NCI-H748 (cell line): ENCODE measurements around the gene ST6GAL2.
A peak's percentile ranks its signal among the peaks of the same experiment; 100 is the strongest.

Experiments used
- DNase-seq: peaks from one replicate; lab custom pipeline; 2025; ENCODE audit not compliant: unreplicated experiment; lab: John Stamatoyannopoulos, UW

Gene ST6GAL2

GRCh38 chr2:106831241-106831640 lies 54.7 kb downstream of the ST6GAL2 start:
- no peak for DNase-seq

- no peak for DNase-seq
Observed at GRCh38 chr2:106830191-106830590, 55.8 kb downstream of the ST6GAL2 start.

- DNase-seq: no peak
Observed at GRCh38 chr2:106828119-106828518, 57.8 kb downstream of the ST6GAL2 start.

GRCh38 chr2:106827158-106827557 lies 58.8 kb downstream of the ST6GAL2 start:
- DNase-seq: no peak

- no peak for DNase-seq
Observed at GRCh38 chr2:106825161-106825560, 60.8 kb downstream of the ST6GAL2 start.

GRCh38 chr2:106816974-106817373 lies 69.0 kb downstream of the ST6GAL2 start:
- no peak for DNase-seq

GRCh38 chr2:106812841-106813240 lies 73.1 kb downstream of the ST6GAL2 start:
- no peak for DNase-seq

- DNase-seq: no peak
Observed at GRCh38 chr2:106812383-106812782, 73.6 kb downstream of the ST6GAL2 start.

- DNase-seq: no peak
Observed at GRCh38 chr2:106805716-106806115, 80.3 kb downstream of the ST6GAL2 start.

- DNase-seq: no peak
Observed at GRCh38 chr2:106804161-106804560, 81.8 kb downstream of the ST6GAL2 start.

- DNase-seq: no peak
Observed at GRCh38 chr2:106800976-106801655, 84.9 kb downstream of the ST6GAL2 start.

- DNase-seq: no peak
Observed at GRCh38 chr2:106800180-106800579, 85.8 kb downstream of the ST6GAL2 start.

- no peak for DNase-seq
Observed at GRCh38 chr2:106798826-106799552, 87.0 kb downstream of the ST6GAL2 start.

- no peak for DNase-seq
Observed at GRCh38 chr2:106797494-106797893, 88.5 kb downstream of the ST6GAL2 start.

- peak; percentile 2 for DNase-seq
Observed at GRCh38 chr2:106792671-106793070, 93.3 kb downstream of the ST6GAL2 start.

- DNase-seq: no peak
Observed at GRCh38 chr2:106789185-106789584, 96.8 kb downstream of the ST6GAL2 start.

GRCh38 chr2:106782681-106783080 lies 103.3 kb downstream of the ST6GAL2 start:
- DNase-seq: no peak

- no peak for DNase-seq
Observed at GRCh38 chr2:106781196-106781595, 104.8 kb downstream of the ST6GAL2 start.

GRCh38 chr2:106771811-106772210 lies 114.2 kb downstream of the ST6GAL2 start:
- DNase-seq: no peak

GRCh38 chr2:106770986-106771385 lies 115.0 kb downstream of the ST6GAL2 start:
- no peak for DNase-seq

GRCh38 chr2:106764614-106765013 lies 121.4 kb downstream of the ST6GAL2 start:
- DNase-seq: no peak

- DNase-seq: no peak
Observed at GRCh38 chr2:106759966-106760365, 126.0 kb downstream of the ST6GAL2 start.
